CD4-positive, alpha-beta T cell (primary cell): ENCODE measurements around the gene ACER1. TPM values are rescaled to one million over a fixed set of nuclear protein-coding genes. Genes with fewer than 3 reads are reported as not detected.

Experiments
- ATAC-seq: fragments of 200-7000 bp; cut with Tn5 transposase; one replicate; pipeline ENCODE4 v1.10.0; 2022; ENCODE audit warnings: mild to moderate bottlenecking; ENCODE audit not compliant: poor library complexity
- CTCF ChIA-PET: fragments of 350-600 bp; sonication (Branson Sonifier 250); formaldehyde crosslinking; loops from one replicate; lab custom pipeline; 2021; ENCODE audit warnings: antibody characterized with exemption, inconsistent platforms; lab: Charles Lee
- POLR2A ChIA-PET: fragments of 350-600 bp; sonication (Branson Sonifier 250); formaldehyde crosslinking; loops from one replicate; lab custom pipeline; 2021; ENCODE audit warnings: antibody characterized with exemption, inconsistent platforms; lab: Charles Lee
- DNase-seq, 14 experiments: peaks; one replicate each; pipeline ENCODE4 v3.0.0-alpha.2; 2013 to 2020; ENCODE audit warnings: mixed read lengths in 2 of 14
- H3K27ac ChIP-seq, 2 donors: one replicate each; pipeline versions ENCODE4 v1.5.1 to v1.7.0; 2013; ENCODE audit warnings: low read length in 2 of 2, low read depth in 1 of 2, mild to moderate bottlenecking in 1 of 2
- H3K27me3 ChIP-seq, 2 experiments: 1 replicate in 1 of 2; 2 replicates in 1 of 2; pipeline versions ENCODE4 v1.6.1 to v1.7.0; 2013; ENCODE audit warnings: low read length in 2 of 2, control low read depth in 1 of 2, mild to moderate bottlenecking in 1 of 2, moderate library complexity in 1 of 2; ENCODE audit not compliant: insufficient read depth in 2 of 2, control insufficient read depth in 1 of 2
- H3K36me3 ChIP-seq: one replicate; pipeline ENCODE4 v1.6.1; 2013; ENCODE audit warnings: low read length, control low read depth; ENCODE audit not compliant: insufficient read depth
- H3K4me1 ChIP-seq: one replicate; pipeline ENCODE4 v1.6.1; 2013; ENCODE audit warnings: low read length, control low read depth; ENCODE audit not compliant: insufficient read depth
- H3K4me3 ChIP-seq: one replicate; pipeline ENCODE4 v1.5.1; 2013; ENCODE audit warnings: mild to moderate bottlenecking, low read length, moderate library complexity
- H3K9me3 ChIP-seq, 2 experiments: 1 replicate in 1 of 2; 2 replicates in 1 of 2; pipeline versions ENCODE4 v1.6.1 to v1.7.0; 2013; ENCODE audit warnings: low read length in 2 of 2, mild to moderate bottlenecking in 2 of 2, control low read depth in 1 of 2, moderate library complexity in 1 of 2; ENCODE audit not compliant: control insufficient read depth in 1 of 2, insufficient read depth in 1 of 2
- H3K27ac Mint-ChIP-seq: one replicate; pipeline ENCODE4 v1.8.0; 2020; ENCODE audit warnings: mixed read lengths
- H3K27me3 Mint-ChIP-seq: one replicate; pipeline ENCODE4 v1.8.0; 2021; ENCODE audit warnings: mixed read lengths
- H3K36me3 Mint-ChIP-seq: one replicate; pipeline ENCODE4 v1.8.0; 2021; ENCODE audit warnings: low read depth, mixed read lengths
- H3K4me1 Mint-ChIP-seq: one replicate; pipeline ENCODE4 v1.8.0; 2021; ENCODE audit warnings: low read depth, mixed read lengths
- H3K4me3 Mint-ChIP-seq: one replicate; pipeline ENCODE4 v1.8.0; 2020; ENCODE audit warnings: mild to moderate bottlenecking, mixed read lengths
- H3K9me3 Mint-ChIP-seq: one replicate; pipeline ENCODE4 v1.8.0; 2020; ENCODE audit warnings: mixed read lengths
- intact Hi-C, 2 experiments: fragments of 100-400 bp; cut with DNase I in 1 of 2; cut with micrococcal nuclease in 1 of 2; formaldehyde crosslinking; loops; one replicate each; pipeline versions ENCODE4 v1.15.1 to v1.9.0; 2023 to 2025; cut with DNase I, micrococcal nuclease
- total RNA-seq, 174 experiments: library from RNA in 2 of 174; stranded (reverse) in 2 of 174; gene quantifications; one replicate each; pipeline ENCODE4 v1.2.3 and lab custom pipeline; 2021 to 2026
- TF ChIP-seq, protein P1 (sequence below): fragments of 200-600 bp; IDR thresholded peaks from one replicate; pipeline ENCODE4 v1.8.0; 2022; ENCODE audit warnings: antibody characterized with exemption, mild to moderate bottlenecking

ACER1 gene
- total RNA-seq, 2 experiments from 2014 or later, result 2.7 to 3.1 TPM

DNA sequence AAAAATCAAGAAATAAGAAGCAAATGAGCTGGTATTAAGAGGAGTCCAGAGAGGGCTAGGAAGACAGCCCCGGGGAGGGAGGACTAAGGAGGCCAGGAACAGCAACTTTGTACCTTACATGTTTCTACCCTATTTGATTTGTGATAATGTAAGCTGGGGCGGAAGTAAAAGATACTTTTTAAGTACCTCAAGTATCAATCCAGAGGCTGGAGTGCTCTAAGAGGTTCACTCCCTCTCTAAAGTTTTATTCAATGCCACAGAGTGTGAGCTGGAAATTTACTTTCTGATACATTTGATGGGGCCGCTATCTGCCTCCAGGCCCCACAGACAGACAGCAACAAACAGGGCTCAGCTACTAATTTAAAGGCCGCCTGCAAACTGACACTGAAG, 65.0 kb downstream of the ACER1 start:
- no peak overlapping the region for H3K4me3 Mint-ChIP-seq
- H3K27ac Mint-ChIP-seq, result no peak overlapping the region
- TF ChIP-seq, protein P1, sequence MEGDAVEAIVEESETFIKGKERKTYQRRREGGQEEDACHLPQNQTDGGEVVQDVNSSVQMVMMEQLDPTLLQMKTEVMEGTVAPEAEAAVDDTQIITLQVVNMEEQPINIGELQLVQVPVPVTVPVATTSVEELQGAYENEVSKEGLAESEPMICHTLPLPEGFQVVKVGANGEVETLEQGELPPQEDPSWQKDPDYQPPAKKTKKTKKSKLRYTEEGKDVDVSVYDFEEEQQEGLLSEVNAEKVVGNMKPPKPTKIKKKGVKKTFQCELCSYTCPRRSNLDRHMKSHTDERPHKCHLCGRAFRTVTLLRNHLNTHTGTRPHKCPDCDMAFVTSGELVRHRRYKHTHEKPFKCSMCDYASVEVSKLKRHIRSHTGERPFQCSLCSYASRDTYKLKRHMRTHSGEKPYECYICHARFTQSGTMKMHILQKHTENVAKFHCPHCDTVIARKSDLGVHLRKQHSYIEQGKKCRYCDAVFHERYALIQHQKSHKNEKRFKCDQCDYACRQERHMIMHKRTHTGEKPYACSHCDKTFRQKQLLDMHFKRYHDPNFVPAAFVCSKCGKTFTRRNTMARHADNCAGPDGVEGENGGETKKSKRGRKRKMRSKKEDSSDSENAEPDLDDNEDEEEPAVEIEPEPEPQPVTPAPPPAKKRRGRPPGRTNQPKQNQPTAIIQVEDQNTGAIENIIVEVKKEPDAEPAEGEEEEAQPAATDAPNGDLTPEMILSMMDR, result no peak
- peaks cover 33% of the 10 kb centered on the region for H3K4me1 Mint-ChIP-seq
- peaks cover 34% of the 10 kb centered on the region for H3K36me3 ChIP-seq
- no peaks in the 10 kb centered on the region for H3K27me3 ChIP-seq
- H3K9me3 ChIP-seq, result no peaks in the 10 kb centered on the region
- CTCF ChIA-PET, result no interaction called here
- H3K27me3 Mint-ChIP-seq, result no peaks in the 10 kb centered on the region
- DNase-seq (no peak), ATAC-seq (no peak)
- POLR2A ChIA-PET, result no interaction called here
- no peak overlapping the region for H3K27ac ChIP-seq
- no peaks in the 10 kb centered on the region for H3K9me3 Mint-ChIP-seq
- no peak overlapping the region for H3K4me3 ChIP-seq
- intact Hi-C loops, result no loop called here
- peaks cover 60% of the 10 kb centered on the region for H3K36me3 Mint-ChIP-seq
- peaks cover 14% of the 10 kb centered on the region for H3K4me1 ChIP-seq

GRCh38 chr19:6267552-6268381, 65.6 kb downstream of the ACER1 start:
- no peaks in the 10 kb centered on the region for H3K9me3 Mint-ChIP-seq
- no peak overlapping the region for H3K4me3 ChIP-seq
- H3K9me3 ChIP-seq, result no peaks in the 10 kb centered on the region
- H3K36me3 Mint-ChIP-seq, result peaks cover 66% of the 10 kb centered on the region
- no peaks in the 10 kb centered on the region for H3K27me3 Mint-ChIP-seq
- H3K4me1 Mint-ChIP-seq, result peaks cover 36% of the 10 kb centered on the region
- ATAC-seq, result no peak
- POLR2A ChIA-PET, result no interaction called here
- no peak overlapping the region for H3K27ac Mint-ChIP-seq
- DNase-seq, result no peak
- CTCF ChIA-PET, result no interaction called here
- H3K4me1 ChIP-seq, result peaks cover 8% of the 10 kb centered on the region
- H3K4me3 Mint-ChIP-seq, result no peak overlapping the region
- H3K27me3 ChIP-seq, result no peaks in the 10 kb centered on the region
- H3K36me3 ChIP-seq, result peaks cover 36% of the 10 kb centered on the region
- intact Hi-C loops, result no loop called here
- TF ChIP-seq, protein P1, result no peak
- no peak overlapping the region for H3K27ac ChIP-seq

DNA sequence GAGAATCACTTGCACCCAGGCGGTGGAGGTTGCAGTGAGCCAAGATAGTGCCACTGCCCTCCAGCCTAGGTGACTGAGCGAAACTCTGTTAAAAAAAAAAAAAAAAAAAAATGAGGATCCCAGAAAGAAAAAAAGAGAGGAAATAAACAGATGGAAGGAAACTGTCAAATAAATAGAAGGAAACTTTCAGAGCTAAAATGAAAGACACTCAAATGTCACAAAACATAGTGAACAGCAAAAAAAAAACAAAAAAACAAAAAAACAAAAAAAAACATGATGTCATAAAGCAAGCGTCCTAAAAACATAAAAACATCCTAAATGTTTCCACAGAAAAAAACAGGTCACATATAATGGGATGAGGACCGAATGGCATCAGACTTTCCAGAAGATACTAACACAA, 68.6 kb downstream of the ACER1 start:
- H3K4me3 ChIP-seq, result no peak overlapping the region
- peaks cover 50% of the 10 kb centered on the region for H3K36me3 ChIP-seq
- no peaks in the 10 kb centered on the region for H3K9me3 ChIP-seq
- H3K4me1 Mint-ChIP-seq, result peaks cover 30% of the 10 kb centered on the region
- DNase-seq (no peak), ATAC-seq (no peak)
- H3K27ac ChIP-seq, result no peak overlapping the region
- peaks cover 57% of the 10 kb centered on the region for H3K36me3 Mint-ChIP-seq
- H3K9me3 Mint-ChIP-seq, result no peaks in the 10 kb centered on the region
- ChIA-PET CTCF (no interaction called here), POLR2A (no interaction called here)
- H3K4me3 Mint-ChIP-seq, result no peak overlapping the region
- H3K27me3 ChIP-seq, result no peaks in the 10 kb centered on the region
- H3K27me3 Mint-ChIP-seq, result no peaks in the 10 kb centered on the region
- intact Hi-C loops, result no loop called here
- TF ChIP-seq, protein P1, result no peak
- H3K4me1 ChIP-seq, result peaks cover 14% of the 10 kb centered on the region
- no peak overlapping the region for H3K27ac Mint-ChIP-seq
